OCI-LY1 (cell line): ENCODE measurements around the gene ZNF804B.

ENCODE experiments used
- EZH2 ChIP-seq: fragments of 200-600 bp; sonication (generic), shearing (Covaris generic); IDR thresholded peaks from 2 replicates; pipeline ENCODE4 v1.8.0; 2017; ENCODE audit warnings: borderline replicate concordance, mixed run types, mild to moderate bottlenecking, antibody characterized with exemption, low read length, moderate library complexity, mixed read lengths
- TF ChIP-seq, protein P1 (sequence below): fragments of 200-600 bp; sonication (generic), shearing (Covaris generic); IDR thresholded peaks from 2 replicates; pipeline ENCODE4 v1.5.1; 2017; ENCODE audit warnings: mild to moderate bottlenecking, antibody characterized with exemption, low read length, moderate library complexity, mixed read lengths

- TF ChIP-seq, protein P1, sequence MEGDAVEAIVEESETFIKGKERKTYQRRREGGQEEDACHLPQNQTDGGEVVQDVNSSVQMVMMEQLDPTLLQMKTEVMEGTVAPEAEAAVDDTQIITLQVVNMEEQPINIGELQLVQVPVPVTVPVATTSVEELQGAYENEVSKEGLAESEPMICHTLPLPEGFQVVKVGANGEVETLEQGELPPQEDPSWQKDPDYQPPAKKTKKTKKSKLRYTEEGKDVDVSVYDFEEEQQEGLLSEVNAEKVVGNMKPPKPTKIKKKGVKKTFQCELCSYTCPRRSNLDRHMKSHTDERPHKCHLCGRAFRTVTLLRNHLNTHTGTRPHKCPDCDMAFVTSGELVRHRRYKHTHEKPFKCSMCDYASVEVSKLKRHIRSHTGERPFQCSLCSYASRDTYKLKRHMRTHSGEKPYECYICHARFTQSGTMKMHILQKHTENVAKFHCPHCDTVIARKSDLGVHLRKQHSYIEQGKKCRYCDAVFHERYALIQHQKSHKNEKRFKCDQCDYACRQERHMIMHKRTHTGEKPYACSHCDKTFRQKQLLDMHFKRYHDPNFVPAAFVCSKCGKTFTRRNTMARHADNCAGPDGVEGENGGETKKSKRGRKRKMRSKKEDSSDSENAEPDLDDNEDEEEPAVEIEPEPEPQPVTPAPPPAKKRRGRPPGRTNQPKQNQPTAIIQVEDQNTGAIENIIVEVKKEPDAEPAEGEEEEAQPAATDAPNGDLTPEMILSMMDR: no peak
- no peak for TF ChIP-seq EZH2
Measured at GRCh38 chr7:88965371-88965770, 205.9 kb downstream of the ZNF804B start.
